Fibroblast of the aortic adventitia (primary cell): ENCODE measurements around the gene MBLAC1. TPM values are rescaled to one million over a fixed set of nuclear protein-coding genes. Genes with fewer than 3 reads are reported as not detected.
A peak's percentile ranks its signal among the peaks of the same experiment; 100 is the strongest.
"Not testable (repeated sequence)": the region's sequence is repeated elsewhere in the genome, so short reads cannot be mapped to it uniquely, and the experiment has no call there.

Experiments
- DNase-seq: peaks from one replicate; pipeline ENCODE4 v3.0.0-alpha.2; 2010; ENCODE audit warnings: low read depth
- H3K4me3 ChIP-seq: 2 replicates; pipeline ENCODE4 v1.5.1; 2011; ENCODE audit warnings: low read depth, mild to moderate bottlenecking, control low read depth, low read length, moderate library complexity
- total RNA-seq: library from RNA; depleted of rRNA; stranded (reverse); fragments of >200 nt; gene quantifications from 2 replicates; pipeline ENCODE4 v1.2.3, GENCODE V29; 2012; ENCODE audit warnings: low replicate concordance
- TF ChIP-seq, protein P1 (sequence below): IDR thresholded peaks from 2 replicates; pipeline ENCODE4 v1.5.1; 2011; ENCODE audit warnings: mild to moderate bottlenecking, low read length, control low read depth, inconsistent platforms; ENCODE audit not compliant: insufficient read depth

MBLAC1 gene
- total RNA-seq, 1 donor, result 1.9 TPM

DNA sequence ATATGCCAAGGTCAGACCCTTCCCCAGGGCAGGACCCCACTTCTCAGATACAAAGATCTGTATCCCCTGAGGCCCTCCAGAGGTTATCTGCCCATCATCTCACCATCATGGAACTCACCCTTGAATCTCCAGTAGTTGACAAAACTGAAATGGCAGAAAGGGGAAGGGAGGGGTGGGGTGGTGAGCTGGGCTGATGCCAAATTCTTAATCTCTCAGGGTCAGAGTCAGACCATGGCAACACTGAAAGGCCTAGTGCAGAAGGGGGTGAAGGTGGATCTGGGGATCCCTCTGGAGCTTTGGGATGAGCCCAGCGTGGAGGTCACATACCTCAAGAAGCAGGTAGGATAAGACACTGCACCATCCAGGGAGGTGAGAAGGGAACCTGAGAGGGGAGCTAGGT, 4.2 kb upstream of the MBLAC1 start:
- TF ChIP-seq, protein P1, sequence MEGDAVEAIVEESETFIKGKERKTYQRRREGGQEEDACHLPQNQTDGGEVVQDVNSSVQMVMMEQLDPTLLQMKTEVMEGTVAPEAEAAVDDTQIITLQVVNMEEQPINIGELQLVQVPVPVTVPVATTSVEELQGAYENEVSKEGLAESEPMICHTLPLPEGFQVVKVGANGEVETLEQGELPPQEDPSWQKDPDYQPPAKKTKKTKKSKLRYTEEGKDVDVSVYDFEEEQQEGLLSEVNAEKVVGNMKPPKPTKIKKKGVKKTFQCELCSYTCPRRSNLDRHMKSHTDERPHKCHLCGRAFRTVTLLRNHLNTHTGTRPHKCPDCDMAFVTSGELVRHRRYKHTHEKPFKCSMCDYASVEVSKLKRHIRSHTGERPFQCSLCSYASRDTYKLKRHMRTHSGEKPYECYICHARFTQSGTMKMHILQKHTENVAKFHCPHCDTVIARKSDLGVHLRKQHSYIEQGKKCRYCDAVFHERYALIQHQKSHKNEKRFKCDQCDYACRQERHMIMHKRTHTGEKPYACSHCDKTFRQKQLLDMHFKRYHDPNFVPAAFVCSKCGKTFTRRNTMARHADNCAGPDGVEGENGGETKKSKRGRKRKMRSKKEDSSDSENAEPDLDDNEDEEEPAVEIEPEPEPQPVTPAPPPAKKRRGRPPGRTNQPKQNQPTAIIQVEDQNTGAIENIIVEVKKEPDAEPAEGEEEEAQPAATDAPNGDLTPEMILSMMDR, result no peak
- H3K4me3 ChIP-seq, result no peak overlapping the region
- no peak for DNase-seq

GRCh38 chr7:100124301-100125230, 2.2 kb upstream of the MBLAC1 start:
- H3K4me3 ChIP-seq, result no peak overlapping the region
- no peak for DNase-seq
- TF ChIP-seq, protein P1, result no peak

- TF ChIP-seq, protein P1, result no peak
- no peak for DNase-seq
- peak overlapping the region; percentile 99 for H3K4me3 ChIP-seq
Observed at GRCh38 chr7:100126239-100126930, 382 bp upstream of the MBLAC1 start.

DNA sequence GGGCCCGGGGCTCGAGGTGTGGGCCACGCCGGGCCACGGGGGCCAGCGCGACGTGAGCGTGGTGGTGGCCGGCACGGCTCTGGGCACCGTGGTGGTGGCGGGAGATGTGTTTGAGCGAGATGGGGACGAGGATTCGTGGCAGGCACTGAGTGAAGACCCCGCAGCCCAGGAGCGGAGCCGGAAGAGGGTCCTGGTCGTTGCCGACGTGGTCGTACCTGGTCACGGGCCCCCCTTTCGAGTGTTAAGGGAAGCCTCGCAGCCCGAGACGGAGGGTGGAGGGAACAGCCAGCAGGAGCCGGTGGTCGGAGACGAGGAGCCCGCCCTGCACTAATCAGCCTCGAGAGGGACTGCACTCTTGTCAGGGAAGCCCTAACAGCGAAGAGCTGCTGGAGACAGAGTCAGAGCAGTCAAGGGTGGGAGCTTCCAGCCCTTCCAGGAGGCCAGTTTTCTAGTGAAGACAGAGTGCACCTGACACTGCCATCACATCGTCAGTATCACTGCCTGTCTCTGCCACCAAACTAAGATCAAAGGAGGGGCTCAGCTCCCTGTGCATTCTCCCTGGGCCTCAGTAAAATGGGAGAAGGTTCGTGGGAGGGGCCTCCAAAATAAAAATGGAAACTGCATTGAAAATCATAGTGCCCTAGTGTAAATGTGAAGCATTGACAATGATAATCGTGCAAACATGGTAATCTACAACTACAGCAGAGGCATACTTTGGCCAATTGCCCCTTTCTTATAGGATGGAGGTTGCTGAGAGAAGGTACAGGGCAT, 1.3 kb downstream of the MBLAC1 start:
- H3K4me3 ChIP-seq, result peak overlapping the region; percentile 99
- no peak for DNase-seq
- TF ChIP-seq, protein P1, result no peak

DNA sequence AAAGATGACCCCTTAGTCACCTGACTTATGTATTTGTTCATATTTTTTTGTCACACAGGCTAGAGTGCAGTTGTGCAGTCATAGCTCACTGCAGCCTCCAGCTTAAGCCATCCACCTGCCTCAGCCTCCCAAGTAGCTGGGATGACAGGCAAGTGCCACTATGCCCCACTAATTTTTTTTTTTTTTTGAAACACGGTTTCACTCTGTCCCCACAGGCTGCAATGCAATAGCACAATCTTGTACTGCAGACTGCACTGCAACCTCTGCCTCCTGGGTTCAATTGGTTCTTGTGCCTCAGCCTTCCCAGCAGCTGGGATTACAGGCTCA, 1.8 kb downstream of the MBLAC1 start:
- no peak for DNase-seq
- TF ChIP-seq, protein P1, result no peak
- H3K4me3 ChIP-seq, result no peak overlapping the region

GRCh38 chr7:100130220-100130607, 3.4 kb downstream of the MBLAC1 start:
- not testable (repeated sequence) for H3K4me3 ChIP-seq, DNase-seq
